GM18498 (cell line): ENCODE data around the gene DAP.
A peak's percentile ranks its signal among the peaks of the same experiment; 100 is the strongest.

Experiments used
- ATAC-seq: cut with Tn5 transposase; IDR thresholded peaks from one replicate; pipeline ENCODE4 v1.9.1; 2021; ENCODE audit warnings: mild to moderate bottlenecking, moderate library complexity; ENCODE audit not compliant: unreplicated experiment

The DAP gene

DNA sequence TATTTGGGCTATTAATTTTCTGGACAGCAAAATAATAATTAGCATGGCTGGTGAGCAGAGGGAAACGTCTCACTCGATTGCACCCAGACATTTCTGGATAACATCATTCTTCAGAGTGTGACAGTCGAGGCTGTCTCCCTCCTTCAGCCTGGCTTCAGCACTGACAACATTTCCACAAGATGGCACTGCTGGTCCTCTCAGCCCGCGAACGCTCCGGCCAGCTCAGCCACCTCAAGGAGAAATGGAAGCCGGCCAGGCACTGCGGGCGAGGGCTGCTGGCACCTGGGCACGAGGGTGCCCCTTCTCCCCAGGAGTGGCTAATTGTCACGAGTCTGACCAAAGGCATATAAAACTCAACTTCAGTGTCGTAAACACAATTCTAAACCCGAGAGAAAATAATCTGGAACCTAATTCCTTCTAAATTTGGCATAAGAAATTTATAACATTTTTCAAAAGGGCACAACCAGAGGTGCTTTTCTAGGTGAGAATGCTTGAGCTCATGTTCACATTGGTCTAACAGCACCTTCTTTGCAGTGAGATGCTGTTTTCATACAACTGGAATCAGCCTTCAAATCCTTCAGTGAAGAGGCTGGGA, 65.9 kb downstream of the DAP start:
- peak; percentile 47 for ATAC-seq

DNA sequence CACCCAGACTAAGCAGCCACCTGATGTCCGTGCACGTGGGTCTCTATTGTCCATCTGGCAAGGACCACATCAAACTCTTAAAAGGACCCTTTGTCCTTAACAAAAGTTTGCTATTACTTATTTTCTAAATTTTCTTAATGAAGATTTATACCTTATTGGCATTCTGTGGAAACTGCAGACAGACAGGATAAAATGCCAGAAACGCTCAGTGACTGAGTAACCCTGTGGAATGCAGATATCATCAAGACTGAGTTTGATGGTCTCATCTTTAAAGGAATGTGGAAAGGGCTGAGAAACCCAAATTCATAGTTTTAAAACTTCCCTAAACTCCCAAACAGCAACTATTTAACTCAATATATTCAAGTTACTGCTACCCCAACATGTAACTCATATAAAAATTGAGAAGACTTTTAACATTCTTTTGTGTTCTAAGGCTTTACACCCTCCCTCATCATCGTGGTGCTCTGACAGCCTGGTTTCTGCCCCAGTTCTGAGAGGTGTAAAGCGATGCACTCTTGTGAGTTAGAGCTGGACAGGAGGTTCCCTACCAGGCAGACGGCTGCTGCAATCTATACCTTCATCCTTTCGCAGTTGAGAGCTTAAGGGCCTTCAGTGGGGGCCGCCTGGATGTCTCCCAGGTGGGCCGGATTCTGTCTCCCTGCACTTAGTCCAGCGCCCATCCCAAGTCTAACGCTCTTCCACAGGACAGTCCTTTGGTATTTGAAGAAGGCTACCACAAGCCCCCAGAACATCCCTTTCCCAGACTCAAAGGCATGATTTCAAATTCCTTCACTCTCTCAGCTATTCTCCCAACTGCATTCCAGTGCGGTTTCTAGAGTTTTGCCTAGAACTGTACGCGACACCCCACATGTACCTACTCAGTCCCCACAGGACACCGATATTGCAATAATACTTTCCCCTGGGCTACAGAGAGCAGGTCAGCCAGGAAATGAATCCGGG, 68.9 kb downstream of the DAP start:
- no peak for ATAC-seq

DNA sequence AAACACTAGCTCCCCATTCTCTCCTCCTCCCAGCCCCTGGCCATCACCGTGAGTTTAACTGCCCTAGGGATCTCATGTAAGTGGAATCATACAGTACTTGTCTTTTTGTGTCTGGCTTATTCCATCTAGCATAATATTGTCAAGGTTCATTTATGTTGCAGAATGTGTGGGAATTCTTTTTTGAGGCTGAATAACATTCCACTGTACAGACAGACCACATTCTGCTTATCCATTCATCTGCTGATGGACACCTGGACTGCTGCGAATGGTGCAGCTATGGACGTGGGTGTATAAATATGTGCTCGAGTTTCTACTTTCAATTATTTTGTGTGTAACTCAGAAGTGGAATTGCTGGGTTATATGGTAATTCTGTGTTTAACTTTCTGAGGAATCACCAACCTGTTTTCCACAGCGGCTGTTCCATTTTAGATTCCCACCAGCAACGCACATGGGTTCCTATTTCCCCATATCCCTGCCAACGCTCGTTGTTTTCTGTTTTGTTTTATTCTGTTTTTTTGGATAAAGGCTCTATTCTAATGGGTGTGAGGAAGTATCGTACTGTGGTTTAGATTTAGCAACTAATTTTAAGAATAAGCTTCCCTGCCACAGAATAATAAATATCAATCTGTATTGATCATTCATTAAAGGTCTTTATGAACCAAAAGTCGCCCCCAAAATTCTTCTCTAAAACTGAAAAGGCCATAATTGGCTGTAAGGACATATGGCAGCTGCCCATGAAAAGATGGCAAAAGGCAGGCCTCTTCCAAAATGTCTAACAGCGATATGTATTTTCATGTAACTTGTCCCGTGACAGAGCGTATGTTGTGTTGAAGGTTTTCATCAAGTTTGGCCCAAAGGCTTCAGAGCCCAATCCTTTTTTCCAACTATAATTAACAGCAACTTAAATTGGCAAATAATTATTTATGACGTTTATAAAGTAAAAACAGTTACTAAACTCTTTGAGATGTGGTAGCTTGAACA, 70.3 kb downstream of the DAP start:
- ATAC-seq = no peak

DNA sequence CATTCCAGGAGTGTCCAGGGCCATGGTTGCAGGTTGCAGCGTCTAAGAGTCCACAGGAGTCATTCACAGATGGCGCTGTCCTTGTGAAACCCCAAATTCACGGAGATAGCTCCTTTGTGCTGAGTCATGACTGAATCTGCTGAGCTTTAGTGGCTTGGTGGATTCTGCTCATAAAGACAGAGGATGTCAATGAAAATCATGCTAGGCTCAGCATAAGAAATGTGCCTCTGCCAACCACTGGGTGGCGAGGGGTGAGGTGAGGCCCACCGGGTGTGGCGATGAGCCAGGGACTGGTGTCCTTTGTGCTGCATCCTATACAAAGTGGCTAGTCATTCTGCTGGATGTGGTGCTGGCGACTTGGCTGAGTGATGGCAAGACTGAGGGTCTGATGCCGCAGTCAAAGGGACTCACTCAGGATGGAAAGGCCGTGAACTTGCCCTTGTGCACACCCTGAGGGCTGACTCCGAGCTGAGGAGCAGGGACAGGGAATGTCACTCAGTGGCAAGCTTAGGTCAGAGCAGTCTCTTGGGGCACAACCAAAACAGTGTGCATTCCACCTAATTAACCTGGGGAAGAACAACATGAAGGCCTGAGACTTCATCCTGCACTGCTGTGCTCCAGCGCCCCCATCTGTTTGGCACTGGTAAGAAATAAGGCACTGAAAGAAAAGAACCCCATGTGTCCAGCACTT, 71.5 kb downstream of the DAP start:
- no peak for ATAC-seq

DNA sequence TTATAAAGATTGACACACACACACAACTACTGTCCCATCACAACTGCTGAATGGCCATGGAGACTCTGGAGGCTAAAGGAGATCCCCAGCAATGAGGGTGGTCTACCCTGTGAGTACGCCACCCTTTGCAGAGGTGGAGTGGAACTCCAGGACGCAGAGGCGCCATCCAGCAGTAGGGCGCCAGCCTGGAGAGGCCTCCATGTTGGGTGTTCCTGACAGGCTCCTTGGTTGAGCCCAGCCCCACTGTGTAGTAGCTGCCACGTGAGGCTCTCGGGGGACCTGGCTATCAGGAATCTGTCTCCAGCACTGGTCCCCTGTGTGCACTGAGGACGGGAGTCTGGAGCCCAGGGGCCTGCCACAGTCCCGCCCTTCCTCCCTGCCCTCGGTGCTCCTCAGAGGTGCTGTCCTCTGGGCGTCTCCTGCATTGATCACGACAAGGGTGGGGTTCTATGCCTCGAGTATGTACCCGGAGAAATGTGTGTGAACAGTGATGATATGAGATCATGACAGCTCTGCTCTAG, 72.3 kb downstream of the DAP start:
- no peak for ATAC-seq

DNA sequence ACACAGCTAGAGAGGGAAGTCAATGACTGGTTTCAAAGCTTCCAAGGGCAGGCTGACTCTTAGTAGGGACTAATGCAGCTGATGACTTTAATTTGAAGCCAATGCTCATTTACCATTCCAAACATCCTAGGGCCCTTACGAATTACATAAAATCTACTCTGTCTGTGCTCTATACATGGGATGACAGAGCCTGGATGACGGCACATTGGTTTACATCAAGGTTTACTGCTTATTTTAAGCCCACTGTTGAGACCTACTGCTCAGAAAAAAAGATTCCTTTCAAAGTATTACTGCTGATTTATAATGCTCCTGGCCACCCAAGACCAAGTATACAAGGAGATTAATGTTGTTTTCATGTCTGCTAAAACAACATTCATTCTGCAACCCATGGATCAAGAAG, 74.1 kb downstream of the DAP start:
- no peak for ATAC-seq

GRCh38 chr5:10685115-10685521, 75.9 kb downstream of the DAP start:
- peak; percentile 78 for ATAC-seq

DNA sequence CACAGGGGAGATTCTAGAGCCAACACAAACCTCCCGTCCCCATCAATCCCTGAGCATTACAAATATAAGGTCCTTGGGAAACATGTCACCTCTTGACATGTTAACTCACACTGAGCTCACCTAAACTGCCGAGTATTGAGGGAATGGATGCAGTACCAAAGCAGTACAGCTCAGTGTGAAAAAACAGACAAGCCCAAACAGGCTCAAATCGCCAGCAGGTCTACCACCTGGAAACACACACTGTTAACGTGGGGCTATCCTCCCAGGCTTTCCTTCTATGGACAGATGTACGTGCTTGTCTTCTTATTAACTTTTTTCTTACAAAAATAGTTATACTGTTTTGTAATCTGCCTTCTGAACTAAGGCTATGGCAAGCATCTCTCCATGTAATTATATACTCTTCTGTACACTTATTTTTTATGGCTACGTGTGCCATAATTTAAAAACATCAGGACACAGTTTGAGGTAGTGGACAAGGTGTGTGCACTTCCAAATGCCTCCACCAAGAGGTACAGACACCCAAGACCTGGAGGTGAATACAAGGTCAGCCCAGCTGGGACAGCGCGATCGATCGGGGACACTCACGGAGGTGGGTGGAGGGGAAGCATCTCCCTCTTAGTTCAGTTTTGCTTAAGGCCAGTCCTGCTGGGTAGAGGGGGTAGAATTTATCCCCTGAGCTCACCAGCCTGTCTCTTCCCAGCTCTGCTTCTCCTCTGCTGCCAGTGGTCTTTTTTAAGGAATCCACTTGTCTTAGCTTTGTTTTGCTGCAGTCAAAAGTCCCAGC, 76.5 kb downstream of the DAP start:
- ATAC-seq = peak; percentile 36

- ATAC-seq = no peak
Observed at GRCh38 chr5:10682801-10683525, 78.1 kb downstream of the DAP start.

GRCh38 chr5:10681731-10682679, 79.0 kb downstream of the DAP start:
- ATAC-seq = no peak

GRCh38 chr5:10680876-10681481, 80.1 kb downstream of the DAP start:
- no peak for ATAC-seq

- ATAC-seq = no peak
Observed at GRCh38 chr5:10679336-10679988, 81.6 kb downstream of the DAP start.

DNA sequence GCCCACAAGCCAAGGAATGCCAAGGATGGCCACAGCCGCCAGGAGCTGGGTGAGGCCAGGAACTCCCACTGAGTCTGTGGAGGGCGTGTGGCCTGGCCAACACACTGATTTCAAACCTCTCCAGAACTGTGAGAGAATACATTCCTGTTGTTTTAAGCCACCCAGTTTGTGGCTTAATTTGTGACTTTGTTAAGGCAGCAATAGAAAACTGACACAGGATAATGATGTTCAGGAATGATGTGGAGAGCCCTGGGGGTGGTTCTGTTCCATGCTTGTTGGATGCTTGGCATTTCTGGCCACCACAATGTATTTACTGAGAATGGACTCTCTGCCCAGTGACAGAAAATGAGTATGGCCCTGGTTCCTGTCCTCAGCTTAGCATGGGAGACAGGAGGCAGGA, 82.8 kb downstream of the DAP start:
- no peak for ATAC-seq

DNA sequence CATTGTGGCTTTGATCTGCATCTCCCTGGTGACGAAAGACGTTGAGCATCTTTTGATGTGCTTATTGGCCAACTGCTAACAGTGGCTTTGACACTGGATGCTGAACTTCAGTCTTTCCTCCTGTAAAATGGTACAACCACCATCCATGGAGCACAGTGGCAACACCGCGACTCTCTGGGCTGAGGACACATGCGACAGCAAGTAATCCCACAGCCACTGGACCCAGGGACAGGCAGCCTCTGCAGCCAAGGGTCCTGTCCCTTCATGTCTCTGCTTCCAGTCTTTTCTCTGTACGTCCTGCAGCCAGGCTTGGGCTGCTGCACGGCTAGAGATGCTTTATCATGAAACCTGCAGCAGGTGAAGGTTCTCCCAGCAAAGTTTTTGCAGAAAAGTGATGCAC, 83.5 kb downstream of the DAP start:
- no peak for ATAC-seq

- no peak for ATAC-seq
Observed at GRCh38 chr5:10676946-10677345, 84.1 kb downstream of the DAP start.

DNA sequence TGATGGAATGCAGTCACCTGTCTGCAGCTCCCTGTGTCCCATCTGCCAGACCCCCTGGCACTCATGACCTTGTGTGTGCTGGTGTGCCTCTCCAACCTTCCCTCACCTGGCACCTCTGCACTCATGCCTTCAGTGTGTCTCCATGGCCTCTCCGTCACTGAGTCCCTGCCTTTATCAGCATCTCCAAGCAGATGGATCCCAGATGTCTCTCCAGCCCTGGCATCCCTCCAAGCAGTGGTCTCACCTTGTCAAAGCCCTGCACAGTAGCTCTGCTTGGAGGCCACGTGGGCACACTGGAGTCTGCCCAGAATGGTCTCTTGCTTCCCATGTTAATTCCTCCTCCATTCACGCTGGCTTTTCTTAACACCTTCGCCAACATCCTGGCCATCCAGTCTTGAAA, 84.8 kb downstream of the DAP start:
- ATAC-seq = no peak

GRCh38 chr5:10675177-10675700, 85.8 kb downstream of the DAP start:
- no peak for ATAC-seq
